ENCODE data around the gene LUZP2.
"Not testable (repeated sequence)": the region's sequence is repeated elsewhere in the genome, so short reads cannot be mapped to it uniquely, and the experiment has no call there.

Gene LUZP2

DNA sequence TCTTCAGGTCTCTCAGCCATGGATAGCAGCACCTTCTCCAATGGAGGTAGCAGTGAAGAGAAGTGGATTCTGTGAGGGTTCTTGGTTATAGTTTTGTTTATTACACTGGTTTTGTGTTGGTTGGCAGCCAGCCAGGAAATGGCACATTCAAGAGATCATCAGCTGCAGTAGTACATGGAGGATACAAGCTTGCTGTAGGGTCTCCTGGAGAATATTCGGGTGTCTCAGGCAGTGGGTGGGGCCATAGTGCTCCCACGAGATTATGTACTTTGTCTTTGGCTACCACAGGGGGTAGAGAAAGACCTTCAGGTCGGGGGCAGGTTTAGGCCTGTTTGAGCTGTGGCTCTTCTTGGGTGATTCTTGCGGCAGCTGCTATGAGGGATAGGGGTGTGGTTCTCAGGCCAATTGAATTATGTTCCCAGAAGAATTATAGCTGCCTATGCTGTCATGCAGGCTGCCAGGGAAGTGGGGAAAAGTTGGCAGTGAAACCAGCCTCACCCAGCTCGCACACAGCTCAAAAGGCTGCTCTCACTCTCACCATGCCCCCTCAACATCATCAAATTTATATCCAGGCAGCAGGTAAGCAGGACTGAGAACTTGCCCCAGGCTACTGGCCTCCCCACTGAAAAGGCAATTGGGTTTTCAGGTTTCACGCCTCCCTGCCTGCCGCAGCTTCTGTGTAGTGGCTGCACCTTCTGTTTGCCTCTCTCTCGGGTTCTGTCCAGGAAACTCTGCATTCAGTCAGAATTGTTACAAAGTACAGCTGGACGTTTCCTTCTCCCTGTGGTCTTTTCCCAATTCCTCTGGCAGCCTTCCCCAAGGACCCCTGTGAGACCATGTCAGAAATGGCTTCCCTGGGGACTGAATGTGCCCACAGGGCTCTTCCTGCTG, 435.5 kb downstream of the LUZP2 start:
- no peak for TF ChIP-seq POLR2A (IDR thresholded peaks at IDR 0.05; ENCODE audit: low read depth, low read length)
- FAIRE-seq, result no peak
- no peak for DNase-seq (ENCODE audit: insufficient read length, low spot score)

DNA sequence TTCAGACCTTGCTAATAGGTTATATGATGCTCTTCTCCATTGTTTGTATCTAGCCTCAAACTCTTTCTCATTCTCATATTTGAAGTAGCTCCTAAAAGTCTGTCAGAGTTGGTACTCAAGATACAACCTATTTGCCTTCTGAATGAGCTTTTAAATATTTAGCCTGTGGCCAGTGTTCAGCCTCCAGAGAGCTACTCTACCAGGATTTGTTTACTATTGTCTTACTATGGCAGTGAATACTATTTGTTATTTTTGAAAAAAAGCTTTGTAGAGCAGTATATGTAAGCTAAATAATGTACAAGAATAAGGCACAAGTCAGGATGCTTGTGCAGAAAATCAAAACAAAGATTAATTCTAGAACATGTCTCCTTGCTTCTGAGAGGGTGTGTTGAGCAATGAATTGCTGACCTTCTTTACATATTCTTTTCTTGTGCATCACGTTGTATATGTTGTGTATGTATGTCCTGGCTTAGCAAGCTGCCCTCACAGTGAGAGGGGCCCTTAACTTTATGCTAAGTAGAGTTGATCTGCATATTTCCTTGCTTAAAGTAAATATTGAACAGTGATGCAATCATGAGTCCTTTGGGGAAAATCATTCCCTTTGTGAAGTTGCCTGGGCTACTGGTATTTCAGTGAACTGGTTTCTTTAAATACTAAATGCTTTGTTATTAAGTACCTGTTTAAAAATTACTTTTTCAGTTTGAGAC, 438.0 kb downstream of the LUZP2 start:
- DNase-seq (ENCODE audit: insufficient read length, low spot score) (no peak), FAIRE-seq (no peak)
- TF ChIP-seq POLR2A (IDR thresholded peaks at IDR 0.05; ENCODE audit: low read depth, low read length), result no peak

DNA sequence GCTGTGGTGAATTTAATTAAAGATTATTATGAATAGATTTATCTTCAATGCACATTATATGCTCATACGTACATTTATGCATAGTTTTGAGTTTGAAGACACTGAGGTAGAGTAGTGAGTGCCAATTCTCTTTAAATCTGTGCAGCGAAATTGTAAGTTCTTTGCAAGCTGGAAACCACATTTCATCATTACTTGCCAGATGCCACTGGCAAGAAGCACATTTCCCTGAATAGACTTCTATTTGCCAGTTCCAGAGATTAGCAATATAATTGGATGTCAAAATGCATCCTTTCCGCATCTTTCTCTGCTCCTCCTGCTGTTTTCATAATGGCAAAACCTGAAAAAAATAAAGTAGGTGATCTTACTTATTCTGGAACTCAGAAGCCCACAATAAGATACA, 448.0 kb downstream of the LUZP2 start:
- DNase-seq (ENCODE audit: insufficient read length, low spot score) (no peak), FAIRE-seq (no peak)
- no peak for TF ChIP-seq POLR2A (IDR thresholded peaks at IDR 0.05; ENCODE audit: low read depth, low read length)

DNA sequence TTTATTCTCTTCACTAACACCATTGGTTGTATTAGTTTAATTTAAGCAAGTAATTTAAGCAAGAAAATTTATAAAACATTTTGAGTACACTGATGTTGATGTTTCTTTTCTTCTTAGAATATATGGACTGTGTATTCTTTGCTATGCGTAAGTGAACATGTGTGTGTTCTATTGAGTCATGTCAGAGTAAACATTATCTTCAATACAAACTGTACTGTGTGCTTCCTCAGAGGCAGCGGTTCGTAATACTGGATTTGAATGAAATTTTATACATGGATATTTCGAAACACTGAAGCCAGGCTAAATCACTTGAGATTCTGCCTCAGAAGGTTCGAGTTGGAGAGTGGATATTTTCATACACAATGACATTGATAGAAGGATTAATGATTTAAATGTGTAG, 452.6 kb downstream of the LUZP2 start:
- FAIRE-seq (no peak), DNase-seq (ENCODE audit: insufficient read length, low spot score) (no peak)
- TF ChIP-seq POLR2A (IDR thresholded peaks at IDR 0.05; ENCODE audit: low read depth, low read length), result no peak

DNA sequence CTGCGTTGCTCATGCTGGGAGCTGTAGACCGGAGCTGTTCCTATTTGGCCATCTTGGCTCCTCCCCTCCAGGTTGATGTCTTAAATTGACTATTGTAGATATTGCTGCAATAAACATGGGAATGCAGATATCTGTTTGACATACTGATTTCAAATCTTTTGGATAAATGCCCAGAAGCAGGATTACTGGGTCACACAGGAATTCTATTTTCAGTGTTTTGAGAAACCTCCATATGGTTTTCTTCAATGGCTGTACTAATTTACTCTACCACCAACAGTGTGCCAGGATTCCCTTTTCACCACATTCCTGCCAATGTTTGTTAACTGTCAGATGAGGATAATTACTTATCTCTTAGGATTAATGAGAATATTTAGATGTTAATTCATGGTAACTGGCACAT, 467.0 kb downstream of the LUZP2 start:
- FAIRE-seq (no peak), DNase-seq (ENCODE audit: insufficient read length, low spot score) (no peak)
- TF ChIP-seq POLR2A (IDR thresholded peaks at IDR 0.05; ENCODE audit: low read depth, low read length), result no peak

DNA sequence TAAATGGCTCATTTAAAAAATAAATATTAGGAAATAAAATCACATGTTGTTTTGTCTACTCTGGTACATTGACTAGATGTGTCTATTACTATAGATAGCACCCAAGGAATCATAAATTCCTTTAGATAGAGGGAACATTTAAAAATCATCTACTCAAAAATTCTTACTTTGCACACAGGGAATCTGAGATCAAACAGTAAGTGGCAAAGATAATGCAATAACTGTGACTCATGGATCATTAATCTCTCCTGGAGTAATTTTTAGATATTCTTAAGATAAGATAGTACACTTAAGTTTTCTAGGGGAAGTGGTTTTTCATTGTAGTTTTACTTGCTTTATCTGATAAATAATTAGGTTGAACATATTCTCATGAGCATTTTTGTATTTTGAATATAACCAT, 468.9 kb downstream of the LUZP2 start:
- DNase-seq (ENCODE audit: insufficient read length, low spot score), result no peak
- no peak for FAIRE-seq

DNA sequence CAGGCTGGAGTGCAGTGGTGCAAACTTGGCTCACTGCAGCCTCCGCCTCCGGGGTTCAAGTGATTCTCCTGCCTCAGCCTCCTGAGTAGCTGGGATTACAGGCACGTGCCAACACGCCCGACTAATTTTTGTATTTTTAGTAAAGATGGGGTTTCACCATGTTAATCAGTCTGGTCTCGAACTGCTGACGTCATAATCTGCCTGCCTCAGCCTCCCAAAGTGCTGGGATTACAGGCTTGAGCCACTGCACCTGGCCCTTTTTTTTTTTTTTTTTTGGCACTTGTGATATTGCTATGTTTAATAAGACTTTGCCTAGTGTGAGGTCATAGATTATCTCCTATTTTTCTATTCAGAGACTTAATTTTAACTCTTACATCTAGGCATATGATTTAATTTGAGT, 497.1 kb downstream of the LUZP2 start:
- FAIRE-seq, result not testable (repeated sequence)

More for the DNA sequence above, 468.9 kb downstream of the LUZP2 start:
- no peak for TF ChIP-seq POLR2A (IDR thresholded peaks at IDR 0.05; ENCODE audit: low read depth, low read length)

DNA sequence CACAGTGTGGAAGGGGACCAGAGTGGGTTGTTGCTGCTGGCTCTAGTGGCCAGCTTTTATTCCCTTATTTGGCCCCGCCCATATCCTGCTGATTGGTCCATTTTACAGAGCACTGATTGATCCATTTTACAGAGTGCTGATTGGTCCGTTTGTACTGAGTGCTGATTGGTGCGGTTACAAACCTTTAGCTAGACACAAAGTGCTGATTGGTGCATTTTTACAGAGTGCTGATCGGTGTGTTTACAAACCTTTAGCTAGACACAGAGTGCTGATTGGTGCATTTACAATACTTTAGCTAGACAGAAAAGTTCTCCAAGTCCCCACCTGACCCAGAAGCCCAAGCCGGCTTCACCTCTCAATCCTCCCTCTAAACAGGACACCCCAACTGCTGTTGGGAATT, 503.1 kb downstream of the LUZP2 start:
- not testable (repeated sequence) for FAIRE-seq

More for the DNA sequence above, 497.1 kb downstream of the LUZP2 start:
- DNase-seq (ENCODE audit: insufficient read length, low spot score), result not testable (repeated sequence)

DNA sequence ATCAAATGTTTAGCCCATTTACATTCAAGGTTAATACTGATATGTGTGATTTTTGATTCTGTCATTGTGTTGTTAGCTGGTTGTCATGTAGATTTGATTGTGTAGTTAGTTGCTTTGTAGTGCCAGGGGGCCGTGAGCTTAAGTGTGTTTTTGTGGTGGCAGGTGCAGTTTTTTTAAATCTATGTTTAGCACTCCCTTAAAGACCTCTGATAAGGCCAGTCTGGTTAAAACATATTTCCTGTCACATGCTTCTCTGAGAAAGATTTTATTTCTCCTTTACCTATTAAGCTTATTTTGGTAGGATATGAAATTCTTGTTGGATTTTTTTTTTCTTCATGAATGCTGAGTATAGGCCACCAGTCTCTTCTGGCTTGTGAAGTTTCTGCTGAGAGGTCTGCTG, 540.6 kb downstream of the LUZP2 start:
- no peak for TF ChIP-seq POLR2A (IDR thresholded peaks at IDR 0.05; ENCODE audit: low read depth, low read length)
- FAIRE-seq, result no peak
- DNase-seq (ENCODE audit: insufficient read length, low spot score), result no peak

More for the DNA sequence above, 503.1 kb downstream of the LUZP2 start:
- not testable (repeated sequence) for DNase-seq (ENCODE audit: insufficient read length, low spot score)

DNA sequence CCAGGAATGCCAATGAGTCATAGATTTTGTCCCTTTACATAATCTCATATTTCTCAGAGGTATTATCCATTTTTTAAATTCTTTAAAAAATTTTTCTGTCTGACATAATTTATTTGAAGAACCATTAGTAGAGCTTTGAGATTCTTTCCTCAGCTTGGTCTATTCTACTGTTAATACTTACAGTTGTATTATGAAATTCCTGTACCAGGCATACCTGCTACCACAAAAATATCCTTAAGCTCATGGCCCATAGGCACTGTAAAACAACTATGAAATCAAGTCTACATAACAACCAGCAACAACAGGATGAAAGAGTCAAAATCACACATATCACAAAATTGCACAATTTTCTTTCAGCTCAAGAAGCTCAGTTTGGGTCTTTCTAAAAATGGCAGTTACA, 541.3 kb downstream of the LUZP2 start:
- TF ChIP-seq POLR2A (IDR thresholded peaks at IDR 0.05; ENCODE audit: low read depth, low read length), result no peak
- FAIRE-seq (no peak), DNase-seq (ENCODE audit: insufficient read length, low spot score) (no peak)

DNA sequence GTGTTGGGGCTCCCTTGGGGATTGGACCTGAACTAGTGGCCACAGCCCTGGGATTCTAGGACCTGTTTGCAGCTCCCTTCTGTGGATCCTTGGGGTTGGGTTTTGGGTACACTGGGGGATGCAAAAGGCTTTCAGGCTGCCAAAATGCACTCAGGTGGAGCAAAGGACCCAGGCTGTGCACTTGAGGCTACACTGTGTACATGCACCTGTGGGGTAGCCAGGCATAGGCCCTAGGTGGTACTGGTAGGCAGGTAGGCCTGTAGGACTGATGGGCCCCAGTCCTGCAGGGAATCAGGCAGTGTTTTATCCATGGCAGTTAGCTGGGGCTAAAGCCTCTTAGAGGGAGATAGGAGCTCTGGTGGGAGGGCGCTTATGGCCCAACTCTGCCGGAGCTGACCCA, 542.3 kb downstream of the LUZP2 start:
- no peak for DNase-seq (ENCODE audit: insufficient read length, low spot score)
- TF ChIP-seq POLR2A (IDR thresholded peaks at IDR 0.05; ENCODE audit: low read depth, low read length), result no peak
- no peak for FAIRE-seq

DNA sequence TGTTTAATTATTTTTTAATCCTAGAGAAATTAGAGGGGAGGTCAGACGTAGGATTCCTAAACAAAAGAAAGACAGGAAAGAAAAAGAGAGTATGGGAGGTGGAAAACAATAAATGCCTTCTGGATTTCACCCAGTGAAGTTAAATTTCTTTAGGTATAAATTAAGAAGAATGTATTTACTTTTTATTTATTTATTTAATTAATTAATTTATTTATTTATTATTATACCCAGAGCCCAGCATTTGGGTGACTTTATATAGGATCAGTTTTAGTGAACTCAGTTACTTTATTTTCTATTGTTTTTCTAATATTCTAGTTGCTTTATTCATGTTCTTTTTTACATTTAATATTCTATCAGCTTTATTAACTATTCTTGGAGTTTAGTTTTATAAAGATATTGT, 551.8 kb downstream of the LUZP2 start:
- FAIRE-seq, result no peak
- no peak for DNase-seq (ENCODE audit: insufficient read length, low spot score)
- TF ChIP-seq POLR2A (IDR thresholded peaks at IDR 0.05; ENCODE audit: low read depth, low read length), result no peak

DNA sequence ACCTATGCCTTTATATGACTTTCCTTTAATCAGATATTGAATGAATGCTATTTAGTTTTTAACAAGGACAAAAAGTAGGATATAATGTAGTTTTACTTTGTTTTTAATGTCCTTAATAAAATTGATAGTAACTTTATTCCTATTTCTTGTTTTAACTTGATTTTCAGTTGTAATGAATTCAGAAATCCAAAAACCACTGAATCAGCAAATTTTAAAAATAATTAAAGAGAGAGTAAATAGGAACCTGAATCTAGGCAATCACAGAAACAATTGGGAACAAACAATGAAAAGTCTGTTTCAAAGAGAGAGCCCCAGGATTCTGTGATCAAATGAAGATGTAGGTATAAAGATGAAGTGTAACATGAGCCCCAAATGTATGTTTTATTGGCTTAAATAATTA, 556.0 kb downstream of the LUZP2 start:
- TF ChIP-seq POLR2A (IDR thresholded peaks at IDR 0.05; ENCODE audit: low read depth, low read length), result no peak
- no peak for FAIRE-seq
- DNase-seq (ENCODE audit: insufficient read length, low spot score), result no peak

DNA sequence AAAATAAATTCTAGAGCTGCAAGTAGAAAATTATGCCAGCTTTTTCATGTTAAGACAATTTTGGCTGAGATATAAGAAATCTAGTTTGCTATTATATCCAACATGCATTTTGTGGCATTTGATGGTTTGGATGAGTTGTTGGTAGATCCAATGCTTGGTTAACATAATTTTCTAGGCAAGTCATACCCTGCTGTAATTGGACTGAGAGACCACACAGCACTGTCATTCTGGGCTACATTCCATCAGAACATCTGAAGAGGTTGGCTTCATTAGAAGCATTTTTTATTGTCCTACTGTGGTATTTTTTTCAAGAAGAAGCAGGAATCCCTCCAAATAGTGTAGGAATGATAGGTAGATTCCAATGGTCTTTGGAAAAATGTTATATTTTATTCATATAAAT, 561.0 kb downstream of the LUZP2 start:
- TF ChIP-seq POLR2A (IDR thresholded peaks at IDR 0.05; ENCODE audit: low read depth, low read length), result no peak
- no peak for FAIRE-seq
- no peak for DNase-seq (ENCODE audit: insufficient read length, low spot score)

DNA sequence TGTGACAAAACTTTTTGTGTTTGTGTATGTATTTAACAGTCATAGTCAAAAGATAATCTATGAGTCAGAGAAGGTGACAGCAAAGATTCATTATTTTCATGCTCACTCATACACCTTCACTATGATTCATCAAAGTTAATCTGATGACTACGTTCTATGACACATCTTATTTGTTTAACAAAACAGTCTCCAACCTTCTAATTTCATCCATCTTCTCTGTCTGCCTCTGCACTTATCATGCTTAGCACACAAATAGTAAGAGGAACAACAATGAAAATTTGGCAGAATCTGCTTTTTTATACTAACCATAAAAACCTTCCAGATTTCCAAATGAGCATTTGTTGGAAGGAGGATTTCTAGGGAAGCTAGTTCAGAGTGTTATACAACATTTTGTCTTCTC, 568.9 kb downstream of the LUZP2 start:
- peak; percentile 2 for DNase-seq (ENCODE audit: insufficient read length, low spot score)
- peak; percentile 80 for FAIRE-seq
- no peak for TF ChIP-seq POLR2A (IDR thresholded peaks at IDR 0.05; ENCODE audit: low read depth, low read length)
